Nephron progenitor cell (in vitro differentiated cells): ENCODE measurements around the gene ABCG2.

Experiments used
- DNase-seq: peaks from one replicate; pipeline ENCODE4 v3.0.0; 2021
- H3K27ac Mint-ChIP-seq: 2 replicates; pipeline ENCODE4 v1.8.0; 2021; ENCODE audit warnings: mild to moderate bottlenecking, moderate library complexity, mixed read lengths
- H3K27me3 Mint-ChIP-seq: 2 replicates; pipeline ENCODE4 v1.8.0; 2021; ENCODE audit warnings: mild to moderate bottlenecking, low read depth, mixed read lengths; ENCODE audit not compliant: poor library complexity
- H3K36me3 Mint-ChIP-seq: 2 replicates; pipeline ENCODE4 v1.8.0; 2021; ENCODE audit warnings: low read depth, mixed read lengths
- H3K4me1 Mint-ChIP-seq: 2 replicates; pipeline ENCODE4 v1.8.0; 2021; ENCODE audit warnings: mixed read lengths
- H3K4me3 Mint-ChIP-seq: 2 replicates; pipeline ENCODE4 v1.8.0; 2021; ENCODE audit warnings: mild to moderate bottlenecking, moderate library complexity, mixed read lengths
- H3K9me3 Mint-ChIP-seq: 2 replicates; pipeline ENCODE4 v1.8.0; 2021; ENCODE audit warnings: mild to moderate bottlenecking, moderate library complexity, mixed read lengths
- TF ChIP-seq, protein P1 (sequence below): fragments of 200-600 bp; sonication (generic); IDR thresholded peaks from 2 replicates; pipeline ENCODE4 v1.5.0; 2021; ENCODE audit warnings: antibody characterized with exemption

The ABCG2 gene

DNA sequence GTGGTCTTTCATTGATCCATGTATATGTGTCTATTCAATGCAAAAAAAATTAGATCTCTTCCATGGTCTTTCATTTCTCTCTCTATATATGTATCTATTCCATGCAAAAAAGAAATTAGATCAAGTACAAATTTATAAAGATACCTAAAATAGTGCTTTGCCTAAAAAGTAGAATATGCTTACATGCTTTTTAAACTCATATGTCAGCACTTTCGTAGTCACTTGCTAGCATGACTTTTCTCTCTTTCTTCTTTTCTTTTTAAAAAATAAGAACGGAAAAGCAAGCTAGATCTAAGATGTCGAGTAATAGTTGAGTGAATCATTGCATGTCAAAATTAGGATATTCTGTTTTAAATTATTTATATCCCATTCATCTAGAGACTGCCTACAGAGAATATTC, 100.1 kb downstream of the ABCG2 start:
- H3K27ac Mint-ChIP-seq: no peak overlapping the region
- no peaks in the 10 kb centered on the region for H3K27me3 Mint-ChIP-seq
- TF ChIP-seq, protein P1, sequence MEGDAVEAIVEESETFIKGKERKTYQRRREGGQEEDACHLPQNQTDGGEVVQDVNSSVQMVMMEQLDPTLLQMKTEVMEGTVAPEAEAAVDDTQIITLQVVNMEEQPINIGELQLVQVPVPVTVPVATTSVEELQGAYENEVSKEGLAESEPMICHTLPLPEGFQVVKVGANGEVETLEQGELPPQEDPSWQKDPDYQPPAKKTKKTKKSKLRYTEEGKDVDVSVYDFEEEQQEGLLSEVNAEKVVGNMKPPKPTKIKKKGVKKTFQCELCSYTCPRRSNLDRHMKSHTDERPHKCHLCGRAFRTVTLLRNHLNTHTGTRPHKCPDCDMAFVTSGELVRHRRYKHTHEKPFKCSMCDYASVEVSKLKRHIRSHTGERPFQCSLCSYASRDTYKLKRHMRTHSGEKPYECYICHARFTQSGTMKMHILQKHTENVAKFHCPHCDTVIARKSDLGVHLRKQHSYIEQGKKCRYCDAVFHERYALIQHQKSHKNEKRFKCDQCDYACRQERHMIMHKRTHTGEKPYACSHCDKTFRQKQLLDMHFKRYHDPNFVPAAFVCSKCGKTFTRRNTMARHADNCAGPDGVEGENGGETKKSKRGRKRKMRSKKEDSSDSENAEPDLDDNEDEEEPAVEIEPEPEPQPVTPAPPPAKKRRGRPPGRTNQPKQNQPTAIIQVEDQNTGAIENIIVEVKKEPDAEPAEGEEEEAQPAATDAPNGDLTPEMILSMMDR: no peak
- H3K4me1 Mint-ChIP-seq: no peaks in the 10 kb centered on the region
- no peak overlapping the region for H3K4me3 Mint-ChIP-seq
- H3K9me3 Mint-ChIP-seq: no peaks in the 10 kb centered on the region
- no peak for DNase-seq
- H3K36me3 Mint-ChIP-seq: peaks cover 51% of the 10 kb centered on the region

DNA sequence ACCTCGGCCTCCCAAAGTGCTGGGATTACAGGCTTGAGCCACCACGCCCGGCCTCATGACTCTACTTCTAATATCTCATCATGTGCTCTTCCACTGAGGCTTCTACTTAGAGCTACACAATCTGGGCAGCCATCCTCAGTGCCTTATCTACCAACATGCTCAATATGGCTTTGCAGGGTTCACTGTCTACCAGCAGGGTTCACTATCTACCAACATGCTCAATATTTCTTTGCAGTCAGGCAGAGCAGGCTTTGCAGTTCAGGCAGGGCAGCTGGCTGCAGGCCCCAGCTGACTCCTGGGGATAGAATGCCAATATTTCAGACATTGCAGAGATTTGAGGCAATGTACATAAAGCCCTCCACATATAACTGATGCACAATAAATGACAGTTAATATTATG, 103.5 kb downstream of the ABCG2 start:
- Mint-ChIP-seq H3K27ac (no peak overlapping the region), H3K4me3 (no peak overlapping the region), H3K36me3 (peaks cover 69% of the 10 kb centered on the region), H3K4me1 (no peaks in the 10 kb centered on the region), H3K27me3 (no peaks in the 10 kb centered on the region), H3K9me3 (no peaks in the 10 kb centered on the region)
- DNase-seq: peak; percentile 6
- TF ChIP-seq, protein P1: peak; percentile 43

- Mint-ChIP-seq H3K27ac (no peak overlapping the region), H3K4me3 (no peak overlapping the region), H3K9me3 (no peaks in the 10 kb centered on the region), H3K36me3 (peaks cover 70% of the 10 kb centered on the region), H3K4me1 (no peaks in the 10 kb centered on the region), H3K27me3 (no peaks in the 10 kb centered on the region)
- no peak for DNase-seq
- TF ChIP-seq, protein P1: no peak
These were observed 104.2 kb downstream of the ABCG2 start for GRCh38 chr4:88054229-88054628.

DNA sequence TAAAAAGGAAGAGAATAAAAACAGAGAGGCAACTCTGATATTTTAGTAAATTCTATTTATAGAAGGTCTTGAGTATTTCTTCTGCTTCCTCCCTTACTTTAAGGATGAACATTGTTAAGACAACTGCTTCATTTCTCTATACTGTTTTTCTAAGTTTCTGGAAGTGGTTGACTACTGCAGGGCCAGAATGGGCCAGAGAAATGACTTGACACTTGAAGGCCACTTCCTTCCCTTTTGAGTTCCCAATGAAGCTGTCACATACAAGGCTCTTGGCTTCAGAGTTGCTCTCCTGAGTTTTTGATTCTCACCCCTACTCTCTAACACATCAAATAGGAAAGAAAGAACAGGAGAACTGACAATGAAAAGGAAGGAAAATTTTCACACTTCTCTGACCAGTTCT, 113.4 kb downstream of the ABCG2 start:
- Mint-ChIP-seq H3K27me3 (no peaks in the 10 kb centered on the region), H3K36me3 (peaks cover 60% of the 10 kb centered on the region)
- no peak for DNase-seq

DNA sequence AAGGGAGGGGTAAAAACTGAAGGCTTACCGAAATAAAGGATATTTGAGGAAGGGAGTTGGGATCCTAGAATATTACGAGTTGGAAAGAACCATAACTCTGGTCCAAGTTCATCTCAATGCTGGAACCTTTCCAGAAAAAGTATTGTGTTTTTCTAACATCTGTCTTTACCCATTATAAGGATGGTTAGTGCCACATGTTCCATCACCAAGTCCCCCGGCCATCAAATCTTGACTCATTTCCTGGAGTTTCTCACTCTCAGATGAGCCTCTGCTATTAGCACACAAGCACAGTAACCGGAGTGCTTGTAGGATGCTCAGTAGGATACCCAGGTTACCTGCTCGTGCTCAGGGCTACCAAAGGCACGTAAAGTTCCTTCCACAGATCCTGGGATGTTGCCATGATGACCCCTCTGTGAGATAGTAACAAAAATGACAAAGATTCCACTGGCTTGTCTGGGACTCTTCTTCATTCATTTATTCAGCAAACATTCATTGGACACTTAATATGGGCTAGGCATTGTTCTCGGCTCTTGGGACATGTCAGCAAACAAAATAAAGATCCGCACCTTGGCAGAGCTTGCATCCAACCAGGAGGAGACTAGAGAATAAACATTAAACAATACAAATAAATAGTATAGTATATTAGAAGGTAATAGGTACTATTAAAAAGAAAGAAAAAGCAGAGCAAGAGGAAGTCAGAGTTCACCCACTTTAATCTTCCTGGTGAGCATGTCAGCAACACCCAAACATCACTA, 114.7 kb downstream of the ABCG2 start:
- TF ChIP-seq, protein P1: no peak
- Mint-ChIP-seq H3K4me1 (no peaks in the 10 kb centered on the region), H3K27ac (no peak overlapping the region), H3K4me3 (no peak overlapping the region), H3K36me3 (peaks cover 56% of the 10 kb centered on the region), H3K9me3 (no peaks in the 10 kb centered on the region), H3K27me3 (no peaks in the 10 kb centered on the region)
- DNase-seq: no peak

More for the DNA sequence above, 113.4 kb downstream of the ABCG2 start:
- Mint-ChIP-seq H3K9me3 (no peaks in the 10 kb centered on the region), H3K27ac (no peak overlapping the region), H3K4me3 (no peak overlapping the region), H3K4me1 (no peaks in the 10 kb centered on the region)
- TF ChIP-seq, protein P1: no peak

GRCh38 chr4:88043001-88043400, 115.4 kb downstream of the ABCG2 start:
- no peak overlapping the region for H3K27ac Mint-ChIP-seq
- no peaks in the 10 kb centered on the region for H3K4me1 Mint-ChIP-seq
- H3K36me3 Mint-ChIP-seq: peaks cover 58% of the 10 kb centered on the region
- no peak overlapping the region for H3K4me3 Mint-ChIP-seq
- DNase-seq: no peak
- TF ChIP-seq, protein P1: no peak
- H3K27me3 Mint-ChIP-seq: no peaks in the 10 kb centered on the region
- H3K9me3 Mint-ChIP-seq: no peaks in the 10 kb centered on the region
